ENCODE results near the gene STRN3.
"Not testable (repeated sequence)": the region's sequence is repeated elsewhere in the genome, so short reads cannot be mapped to it uniquely, and the experiment has no call there.

Gene STRN3

DNA sequence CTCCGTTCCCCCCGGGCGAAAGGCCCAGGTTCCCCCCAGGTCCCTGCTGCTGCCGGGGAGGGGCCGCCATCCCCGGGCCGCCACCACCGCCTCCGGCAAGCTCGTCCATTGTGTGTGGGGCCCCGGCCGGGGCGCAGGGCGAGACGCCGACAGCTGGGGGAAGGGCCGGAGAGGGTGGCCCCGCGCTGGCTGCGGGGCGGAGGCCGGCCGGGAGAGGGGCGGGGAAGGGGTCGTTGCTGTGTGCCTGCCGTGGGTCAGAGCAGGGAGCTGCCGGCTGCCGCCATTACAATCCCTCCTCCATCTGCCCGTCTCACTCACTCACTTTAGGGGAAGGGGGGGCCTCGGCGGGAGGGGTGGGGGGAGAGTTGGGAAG lies at the start of gene STRN3:
STRN3 (minus strand) TSS at position 303 of the 373 bp plus-strand sequence; CDS start at position 109, 194 bp downstream.
- DNase-seq (ENCODE audit: low read depth): no peak
- peak within 1 kb of the TSS; percentile 81 for H3K4me3 ChIP-seq (replicated peaks; ENCODE audit: low read depth, low read length)
- no peak for TF ChIP-seq CTCF (IDR thresholded peaks at IDR 0.05; ENCODE audit: low read length, missing control alignments)

DNA sequence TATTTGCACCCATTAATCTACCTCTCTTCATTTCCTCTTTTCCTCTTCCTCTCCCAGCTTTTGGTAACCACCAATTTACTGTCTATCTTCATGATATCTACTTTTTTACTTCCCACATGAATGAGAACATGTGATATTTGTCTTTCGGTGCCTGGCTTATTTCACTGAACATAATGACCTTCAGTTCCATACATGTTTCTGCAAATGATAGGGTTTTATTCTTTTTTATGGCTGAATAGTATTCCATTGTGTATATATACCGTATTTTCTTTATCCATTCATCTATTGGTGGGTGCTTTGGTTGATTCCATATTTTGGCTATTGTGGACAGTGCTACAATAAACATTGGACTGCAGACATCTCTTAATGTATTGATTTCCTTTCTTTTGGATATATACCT lies 49.0 kb upstream of the STRN3 start:
- H3K4me3 ChIP-seq (replicated peaks; ENCODE audit: low read depth, low read length): no peak overlapping the region
- DNase-seq (ENCODE audit: low read depth): no peak
- no peak for TF ChIP-seq CTCF (IDR thresholded peaks at IDR 0.05; ENCODE audit: low read length, missing control alignments)

- no peak overlapping the region for H3K4me3 ChIP-seq (replicated peaks; ENCODE audit: low read depth, low read length)
- DNase-seq (ENCODE audit: low read depth): no peak
- no peak for TF ChIP-seq CTCF (IDR thresholded peaks at IDR 0.05; ENCODE audit: low read length, missing control alignments)
These were observed 45.0 kb upstream of the STRN3 start for GRCh38 chr14:31071151-31071550.

DNA sequence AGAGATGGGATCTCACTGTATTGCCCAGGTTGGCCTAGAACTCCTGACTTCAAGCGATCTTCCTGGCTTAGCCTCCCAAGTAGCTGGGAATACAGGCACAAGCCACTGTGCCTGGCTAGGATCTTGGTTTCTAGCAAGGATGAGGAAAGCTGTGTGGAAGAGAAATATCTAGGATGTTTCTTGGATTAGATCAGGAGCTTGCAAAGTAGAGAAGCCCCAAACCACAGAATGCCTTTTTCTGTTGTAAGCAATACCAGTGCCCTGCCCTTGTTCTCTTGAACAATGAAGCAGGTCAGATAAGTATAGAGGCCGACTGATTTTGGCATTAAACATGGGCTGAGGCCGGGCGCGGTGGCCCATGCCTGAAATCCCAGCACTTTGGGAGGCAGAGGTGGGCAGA lies 44.3 kb upstream of the STRN3 start:
- no peak overlapping the region for H3K4me3 ChIP-seq (replicated peaks; ENCODE audit: low read depth, low read length)
- DNase-seq (ENCODE audit: low read depth): peak; percentile 94
- TF ChIP-seq CTCF (IDR thresholded peaks at IDR 0.05; ENCODE audit: low read length, missing control alignments): no peak

GRCh38 chr14:31069343-31069742 lies 43.2 kb upstream of the STRN3 start:
- no peak for DNase-seq (ENCODE audit: low read depth)

DNA sequence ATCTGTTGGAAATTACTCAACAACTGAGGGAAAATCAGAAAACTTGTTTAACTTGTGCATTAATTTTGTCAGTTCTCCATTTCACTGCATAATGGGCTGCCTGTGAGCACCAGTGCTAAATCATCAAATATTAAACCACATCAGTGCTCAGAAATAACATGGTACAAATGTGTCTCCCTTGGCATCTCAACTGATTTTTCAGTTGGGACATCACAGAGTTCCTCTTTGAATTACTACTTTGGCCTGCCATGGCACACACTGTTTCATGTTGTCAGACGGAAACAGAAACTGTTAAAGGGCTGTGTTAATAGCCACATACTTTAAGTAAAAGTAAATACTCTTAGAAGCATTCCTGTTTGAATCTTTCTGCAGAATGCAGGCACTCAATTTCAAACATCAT lies 42.1 kb upstream of the STRN3 start:
- H3K4me3 ChIP-seq (replicated peaks; ENCODE audit: low read depth, low read length): no peak overlapping the region
- TF ChIP-seq CTCF (IDR thresholded peaks at IDR 0.05; ENCODE audit: low read length, missing control alignments): no peak
- no peak for DNase-seq (ENCODE audit: low read depth)

More at GRCh38 chr14:31069343-31069742, 43.2 kb upstream of the STRN3 start:
- no peak for TF ChIP-seq CTCF (IDR thresholded peaks at IDR 0.05; ENCODE audit: low read length, missing control alignments)
- H3K4me3 ChIP-seq (replicated peaks; ENCODE audit: low read depth, low read length): no peak overlapping the region

- DNase-seq (ENCODE audit: low read depth); H3K4me3 ChIP-seq (replicated peaks; ENCODE audit: low read depth, low read length): not testable (repeated sequence)
These were observed 36.7 kb upstream of the STRN3 start for GRCh38 chr14:31062908-31063307.
